ENCODE results near the gene SNRPD3. TPM values are rescaled to one million over a fixed set of nuclear protein-coding genes. Genes with fewer than 3 reads are reported as not detected.
A peak's percentile ranks its signal among the peaks of the same experiment; 100 is the strongest.

The SNRPD3 gene
- total RNA-seq: 70.0 TPM
- long read RNA-seq, transcript SNRPD3-201 (4 exons, 1,763 nt): major isoform, 20 of 25 reads
- long read RNA-seq, partial matches to known transcripts: 1 of 25 reads
- long read RNA-seq, other reads (novel, unspliced or antisense): 4 of 25 reads

- ATAC-seq (peak; percentile 93), DNase-seq (ENCODE audit: missing footprints) (peak; percentile 100)
- intact Hi-C loops (cut with DNase I): no loop called here
Measured at GRCh38 chr22:24555165-24556039, at the start of gene SNRPD3. TSS of gene SNRPD3 (plus strand) at chr22:24555999. CDS start at chr22:24557675, 1,676 bp downstream.

- intact Hi-C loops (cut with DNase I): no loop called here
- ATAC-seq (no peak), DNase-seq (ENCODE audit: missing footprints) (no peak)
Measured at GRCh38 chr22:24506802-24507438, 48.9 kb upstream of the SNRPD3 start.

DNA sequence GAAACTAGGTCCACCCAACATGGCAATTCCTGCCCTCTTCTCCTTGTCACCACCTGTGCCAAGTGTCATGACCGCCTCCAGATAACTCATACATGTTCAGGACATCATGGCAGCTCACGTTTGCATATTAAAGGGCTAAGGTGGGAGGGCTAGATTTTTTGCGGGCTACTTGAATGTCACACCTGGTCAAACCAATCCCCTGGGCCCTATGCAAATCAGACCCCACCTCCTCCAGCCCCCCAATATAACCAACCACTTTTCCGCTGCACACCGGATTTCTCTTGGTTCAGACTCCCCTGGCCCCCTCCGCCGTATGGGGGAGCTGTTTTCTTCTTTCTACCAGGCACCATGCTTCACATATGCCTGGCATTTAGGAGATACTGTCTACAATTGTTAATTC, 48.1 kb upstream of the SNRPD3 start:
- ATAC-seq: no peak
- intact Hi-C loops (cut with DNase I): no loop called here
- no peak for DNase-seq (ENCODE audit: missing footprints)

DNA sequence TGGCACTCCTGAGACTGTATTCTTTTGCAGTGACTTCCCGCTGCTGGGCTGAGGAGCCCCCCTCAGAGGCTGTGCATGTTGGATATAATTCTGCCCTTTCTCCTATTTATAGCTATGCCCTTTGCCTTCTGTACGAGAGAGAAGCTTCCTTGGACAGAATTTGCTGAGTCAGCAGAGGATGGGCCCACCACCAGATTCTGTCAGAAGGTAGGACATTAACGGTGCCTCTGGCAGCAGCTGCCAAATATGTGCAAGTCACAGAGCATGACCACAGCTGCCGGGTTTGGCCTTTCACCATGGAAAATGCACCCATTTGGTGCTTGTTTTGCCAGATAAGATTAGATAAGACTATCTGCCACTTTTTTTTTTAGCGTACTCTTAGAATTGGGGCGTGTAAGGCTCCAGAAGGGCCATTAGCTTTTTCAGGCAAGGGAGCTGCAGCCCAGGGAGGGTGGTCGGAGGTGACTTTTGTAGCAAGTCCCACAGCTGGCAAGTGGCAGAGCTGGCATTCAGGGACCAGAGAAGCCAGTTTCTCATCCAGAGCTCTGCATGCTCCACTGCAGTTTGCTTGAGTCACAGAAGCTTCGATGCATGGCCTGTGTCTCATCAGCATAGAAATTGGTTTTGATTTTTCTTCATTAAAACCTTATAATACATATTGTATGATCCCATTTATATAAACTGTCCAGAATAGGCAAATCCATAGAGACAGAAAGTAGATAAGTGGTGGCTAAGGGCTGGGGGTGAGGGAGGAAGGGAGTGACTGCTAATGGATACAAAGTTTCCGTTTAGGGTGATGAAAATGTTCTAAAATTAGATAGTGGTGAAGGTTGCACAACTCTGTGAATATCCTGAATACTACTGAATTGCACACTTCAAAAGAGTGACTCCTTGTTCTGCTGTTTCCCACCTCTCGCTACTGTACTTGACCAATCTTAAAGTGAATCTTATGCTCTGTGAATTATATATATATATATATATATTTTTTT, 44.9 kb upstream of the SNRPD3 start:
- DNase-seq (ENCODE audit: missing footprints) (no peak), ATAC-seq (peak; percentile 81)
- intact Hi-C loops (cut with DNase I): no loop called here

DNA sequence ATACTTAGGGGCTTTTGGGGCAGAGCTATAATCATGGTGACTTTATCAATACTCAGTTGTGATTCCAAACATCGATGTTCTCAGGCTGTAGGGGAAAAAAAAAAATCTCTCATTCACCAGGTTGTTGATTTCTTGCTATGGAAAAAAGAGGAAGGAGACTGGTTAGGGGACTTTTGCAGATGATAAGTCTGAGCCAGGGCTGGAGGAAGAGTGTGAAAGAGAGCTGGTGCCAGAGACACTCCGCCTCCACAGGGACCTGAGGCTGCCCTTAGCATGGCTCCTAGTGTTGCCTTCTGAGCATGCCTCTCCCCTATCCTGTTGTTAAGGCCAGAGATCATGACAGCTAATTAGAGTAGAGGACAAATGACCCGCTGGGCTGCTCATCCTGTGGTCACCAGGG, 43.8 kb upstream of the SNRPD3 start:
- intact Hi-C loops (cut with DNase I): no loop called here
- DNase-seq (ENCODE audit: missing footprints) (no peak), ATAC-seq (no peak)

GRCh38 chr22:24513378-24514240, 42.2 kb upstream of the SNRPD3 start:
- intact Hi-C loops (cut with DNase I): no loop called here
- DNase-seq (ENCODE audit: missing footprints) (no peak), ATAC-seq (no peak)

GRCh38 chr22:24514241-24515026, 41.4 kb upstream of the SNRPD3 start:
- no peak for ATAC-seq
- intact Hi-C loops (cut with DNase I): no loop called here
- no peak for DNase-seq (ENCODE audit: missing footprints)

DNA sequence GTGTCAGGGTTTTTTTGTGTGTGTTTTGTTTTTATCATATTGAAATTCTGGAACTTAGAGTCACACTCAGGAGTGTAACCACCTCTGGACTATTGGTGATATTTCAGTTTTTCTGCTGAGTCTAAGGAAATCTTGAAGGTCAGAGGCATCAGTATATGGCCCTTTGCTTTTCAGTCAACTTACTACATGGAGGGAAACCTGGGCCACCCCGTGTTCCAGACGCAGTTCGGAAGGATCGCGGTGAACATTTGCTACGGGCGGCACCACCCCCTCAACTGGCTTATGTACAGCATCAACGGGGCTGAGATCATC, 40.8 kb upstream of the SNRPD3 start:
- DNase-seq (ENCODE audit: missing footprints): no peak
- ATAC-seq: no peak
- intact Hi-C loops (cut with DNase I): no loop called here

GRCh38 chr22:24516301-24516737, 39.5 kb upstream of the SNRPD3 start:
- no peak for ATAC-seq
- intact Hi-C loops (cut with DNase I): no loop called here
- DNase-seq (ENCODE audit: missing footprints): no peak

DNA sequence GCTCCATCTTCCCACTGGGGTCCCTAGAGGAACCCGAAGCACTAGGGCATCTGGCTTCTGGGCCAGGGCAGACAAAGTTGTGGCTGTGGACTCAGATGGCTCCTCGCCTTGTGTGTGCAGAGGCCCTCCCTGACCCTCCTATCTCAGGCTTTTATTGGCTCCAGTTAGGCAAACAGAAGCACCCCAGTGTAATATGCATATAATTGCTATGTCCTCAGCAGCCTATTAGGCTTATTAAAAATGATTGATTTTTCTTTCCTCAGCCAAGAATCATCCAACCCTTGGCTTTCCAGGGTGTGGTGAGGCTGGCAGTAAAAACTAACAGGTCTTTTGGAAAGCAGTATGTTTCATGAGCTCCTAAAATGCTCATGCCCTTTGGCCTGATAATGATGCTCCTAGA, 38.4 kb upstream of the SNRPD3 start:
- ATAC-seq (no peak), DNase-seq (ENCODE audit: missing footprints) (no peak)
- intact Hi-C loops (cut with DNase I): no loop called here

DNA sequence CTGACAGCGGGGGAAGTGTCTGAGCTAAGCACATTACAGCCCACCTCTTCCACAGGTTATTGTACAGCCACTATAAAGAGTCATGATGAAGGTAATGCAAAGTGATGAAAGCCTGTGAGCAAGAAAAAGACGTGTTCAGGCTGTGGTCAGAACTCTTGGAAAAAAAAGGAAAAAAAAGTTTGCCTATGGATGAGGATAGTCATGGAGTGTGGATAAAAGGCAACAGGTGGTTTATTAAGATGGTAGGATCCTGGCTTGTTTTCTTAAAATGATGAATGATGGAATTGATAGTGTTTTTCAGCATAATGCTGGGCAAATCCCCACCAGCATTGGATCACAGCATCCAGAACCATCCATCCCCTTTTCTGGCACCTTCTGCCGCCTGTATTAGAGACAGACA, 37.6 kb upstream of the SNRPD3 start:
- no peak for ATAC-seq
- DNase-seq (ENCODE audit: missing footprints): no peak
- intact Hi-C loops (cut with DNase I): no loop called here

DNA sequence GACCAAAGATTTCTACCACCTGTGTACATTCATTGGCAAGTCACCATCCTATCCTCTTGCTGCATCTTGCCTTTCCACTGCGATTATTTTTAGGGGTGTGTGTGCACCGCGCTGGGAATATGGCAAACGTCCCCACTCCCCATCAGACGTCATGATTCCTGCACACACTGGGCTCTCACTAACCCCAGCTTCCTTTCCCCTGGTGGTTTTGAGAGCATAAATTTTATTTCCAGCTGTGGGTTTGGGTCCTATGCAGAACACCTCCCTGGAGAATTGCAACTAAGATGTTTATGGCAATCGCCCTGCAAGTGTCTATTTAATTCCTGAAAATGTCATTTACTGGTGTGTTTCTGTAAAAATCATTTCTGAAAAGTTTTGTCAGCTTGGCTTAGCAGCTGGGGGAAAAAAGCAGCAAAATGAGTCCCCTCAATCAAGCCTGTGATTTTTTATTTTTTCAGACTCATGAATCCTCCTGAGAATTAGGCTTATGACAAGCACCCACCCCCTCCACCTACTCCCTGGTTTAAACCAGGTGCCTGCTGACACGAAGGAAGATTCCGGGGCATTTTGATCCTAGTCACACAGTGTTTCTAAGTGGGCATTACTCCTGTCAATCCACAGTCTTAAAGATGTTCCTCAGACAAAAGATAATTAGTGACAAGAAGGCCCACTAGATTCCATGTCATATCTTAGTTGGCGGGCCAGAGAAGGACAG, 36.9 kb upstream of the SNRPD3 start:
- intact Hi-C loops (cut with DNase I): no loop called here
- ATAC-seq (peak; percentile 20), DNase-seq (ENCODE audit: missing footprints) (no peak)

GRCh38 chr22:24519496-24519895, 36.3 kb upstream of the SNRPD3 start:
- DNase-seq (ENCODE audit: missing footprints): no peak
- intact Hi-C loops (cut with DNase I): no loop called here

DNA sequence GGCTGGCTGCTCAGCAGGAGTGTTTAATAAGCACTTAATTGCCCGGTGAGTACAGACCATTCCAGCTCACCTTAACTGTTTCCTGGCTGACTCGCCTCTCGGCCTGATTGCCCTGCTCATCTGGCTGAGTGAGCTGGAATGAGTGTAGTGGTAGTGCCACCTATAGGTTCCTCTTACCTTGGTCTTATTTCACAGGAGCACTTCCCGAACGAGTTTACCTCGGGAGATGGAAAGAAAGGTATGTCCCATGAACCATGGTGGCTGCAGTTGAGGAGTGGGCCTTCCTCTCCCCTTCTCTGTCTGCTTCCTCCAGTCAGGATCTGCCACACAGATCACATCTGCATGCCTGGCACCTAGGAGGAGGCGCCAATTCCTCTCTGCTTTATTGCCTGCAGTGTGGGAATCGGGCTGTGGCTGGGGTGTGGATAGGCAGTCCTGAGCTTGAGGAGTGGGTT, 34.0 kb upstream of the SNRPD3 start:
- intact Hi-C loops (cut with DNase I): no loop called here
- DNase-seq (ENCODE audit: missing footprints) (no peak), ATAC-seq (peak; percentile 41)

More at GRCh38 chr22:24519496-24519895, 36.3 kb upstream of the SNRPD3 start:
- ATAC-seq: no peak

GRCh38 chr22:24523873-24524272, 31.9 kb upstream of the SNRPD3 start:
- DNase-seq (ENCODE audit: missing footprints) (no peak), ATAC-seq (no peak)
- intact Hi-C loops (cut with DNase I): no loop called here

DNA sequence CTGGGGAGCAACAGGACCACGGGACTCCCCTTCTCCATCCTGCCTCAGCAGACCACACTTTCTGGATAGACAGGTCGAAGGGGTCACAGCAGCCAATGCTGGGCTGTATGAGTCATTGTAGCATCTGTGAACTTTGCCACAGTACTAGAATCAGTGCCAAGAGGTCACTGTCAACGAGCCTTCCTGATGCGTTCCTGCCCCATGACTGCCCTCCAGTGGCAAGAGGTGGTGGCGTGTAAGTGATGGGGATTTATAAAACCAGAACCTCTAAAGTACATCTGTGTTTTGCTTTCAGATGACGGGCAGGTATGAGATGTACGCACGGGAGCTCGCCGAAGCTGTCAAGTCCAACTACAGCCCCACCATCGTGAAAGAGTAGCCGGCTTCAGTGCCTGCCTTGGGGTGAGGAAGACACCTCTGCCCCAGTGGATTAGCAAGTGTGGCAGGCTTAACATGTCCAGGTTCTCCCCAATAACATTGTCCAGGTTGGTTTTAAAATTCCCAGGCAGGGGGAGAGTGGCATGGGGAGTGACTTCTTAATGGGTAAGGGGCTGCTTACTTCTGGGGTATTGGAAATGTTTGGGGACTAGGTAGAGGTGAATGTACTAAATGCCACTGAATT, 30.3 kb upstream of the SNRPD3 start:
- intact Hi-C loops (cut with DNase I): loop anchor here (5.0 kb wide), 2 partner anchors 193 to 338 kb away; no protein-coding TSS in a partner anchor
- DNase-seq (ENCODE audit: missing footprints): peak; percentile 82
- peak; percentile 82 for ATAC-seq

All from Right ventricle myocardium inferior (tissue), 1 donor.